Thyroid gland (tissue), 4 donors: ENCODE data around the gene MYO3A.

Experiments used
- CTCF ChIP-seq, 6 experiments: fragments of 200-600 bp in 3 of 6; fragments of 450-650 bp in 3 of 6; sonication (generic) in 3 of 6; IDR thresholded peaks; one replicate each; pipeline ENCODE4 v1.5.1; 2016 to 2019; ENCODE audit warnings: antibody characterized with exemption in 6 of 6, mild to moderate bottlenecking in 2 of 6, inconsistent platforms in 1 of 6, moderate library complexity in 1 of 6
- POLR2A ChIP-seq, 2 donors: fragments of 450-650 bp; IDR thresholded peaks; one replicate each; pipeline ENCODE4 v1.6.1; 2017; ENCODE audit warnings: antibody characterized with exemption in 2 of 2, mild to moderate bottlenecking in 2 of 2, moderate library complexity in 1 of 2

GRCh38 chr10:26220901-26221300 is 286.9 kb downstream of the MYO3A start:
- TF ChIP-seq POLR2A (IDR thresholded peaks at IDR 0.05) (no peak), CTCF (IDR thresholded peaks at IDR 0.05) (no peak)
